ENCODE measurements around the gene NAA80. TPM values are rescaled to one million over a fixed set of nuclear protein-coding genes. Genes with fewer than 3 reads are reported as not detected.
"Not testable (repeated sequence)": the region's sequence is repeated elsewhere in the genome, so short reads cannot be mapped to it uniquely, and the experiment has no call there.

NAA80 gene
- total and polyA plus RNA-seq, 12 donors: 5.2 to 19.8 (median 11.0) TPM

DNA sequence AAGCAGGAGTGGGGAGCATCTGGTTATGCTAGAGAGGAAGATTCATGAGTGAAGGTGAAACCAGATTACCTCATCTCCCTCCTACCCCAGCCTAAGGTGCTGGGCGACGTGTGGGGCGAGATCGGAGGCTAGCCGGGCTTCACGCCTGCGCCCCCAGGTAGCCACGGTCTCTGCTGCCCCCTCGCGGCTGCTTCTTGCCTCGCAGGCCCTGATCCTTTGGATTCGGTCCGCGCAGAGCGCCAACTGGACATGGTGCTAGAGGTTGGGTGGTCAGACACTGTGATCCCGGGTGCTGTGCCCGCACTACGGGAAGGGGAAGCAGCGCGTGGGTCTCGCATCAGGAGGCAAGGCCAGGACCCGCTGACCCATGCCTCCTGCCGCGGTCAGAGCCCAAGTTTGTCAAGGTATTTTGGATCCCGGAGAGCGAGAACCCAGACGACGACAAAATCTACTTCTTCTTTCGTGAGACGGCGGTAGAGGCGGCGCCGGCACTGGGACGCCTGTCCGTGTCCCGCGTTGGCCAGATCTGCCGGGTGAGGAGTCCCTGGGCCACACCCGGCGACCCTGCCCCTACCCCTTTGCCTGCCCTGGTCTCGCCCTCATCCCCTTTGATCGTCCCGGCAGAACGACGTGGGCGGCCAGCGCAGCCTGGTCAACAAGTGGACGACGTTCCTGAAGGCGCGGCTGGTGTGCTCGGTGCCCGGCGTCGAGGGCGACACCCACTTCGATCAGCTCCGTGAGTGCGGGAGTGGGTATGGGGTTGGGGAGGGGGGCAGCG is 26.1 kb downstream of the NAA80 start:
- H3K4me1 ChIP-seq (replicated peaks in 1 of 2): peaks cover 45 to 48% of the 10 kb centered on the region in 2 donors
- H3K4me3 ChIP-seq: peak overlapping the region in 1 of 4 donors; percentile 30
- intact Hi-C loops (cut with DNase I): loop anchor here (5.0 to 10.0 kb wide), 4 partner anchors 41 to 148 kb away; partner anchors contain the start of gene HYAL2 (in 1 of the 2)
- peaks cover 0 to 33% of the 10 kb centered on the region in 2 donors for H3K36me3 ChIP-seq (replicated peaks in 1 of 2)
- 0 to 11% (median 2%) methylated on average over 4 to 61 of the region's 61 CpGs for WGBS, 4 donors
- no peaks in the 10 kb centered on the region for H3K9me3 ChIP-seq (replicated peaks in 1 of 3)
- peak overlapping the region in 3 of 5 donors; percentile 19 to 43 (median 39) for H3K27ac ChIP-seq
- peak; percentile 97 to 99 (median 98) for TF ChIP-seq CTCF (IDR thresholded peaks at IDR 0.05)
- TF ChIP-seq POLR2A (IDR thresholded peaks at IDR 0.05): peak in 1 of 2 donors; percentile 9
- DNase-seq: peak; percentile 70 to 92 (median 87)
- peaks cover 4% of the 10 kb centered on the region for H3K27me3 ChIP-seq

DNA sequence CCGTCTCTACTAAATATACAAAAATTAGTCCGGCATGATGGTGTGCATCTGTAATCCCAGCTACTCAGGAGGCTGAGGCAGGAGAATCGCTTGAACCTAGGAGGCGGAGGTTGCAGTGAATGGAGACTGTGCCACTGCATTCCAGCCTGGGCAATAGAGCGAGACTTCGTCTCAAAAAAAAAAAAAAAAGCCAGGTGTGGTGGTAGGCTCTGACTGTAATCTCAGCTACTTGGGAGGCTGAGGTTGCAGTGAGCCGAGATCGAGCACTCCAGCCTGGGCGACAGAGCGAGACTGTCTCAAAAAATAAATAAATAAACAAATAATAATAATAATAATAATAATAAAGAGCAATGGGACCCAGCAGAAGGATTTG is 26.7 kb downstream of the NAA80 start:
- intact Hi-C loops (cut with DNase I): loop anchor here (5.0 to 10.0 kb wide), 4 partner anchors 40 to 148 kb away; partner anchors contain the start of gene HYAL2 (in 1 of the 2)
- Histone ChIP-seq H3K27ac (peak overlapping the region in 3 of 5 donors; percentile 19 to 39 (median 32)), H3K4me1 (replicated peaks in 1 of 2) (peaks cover 45 to 48% of the 10 kb centered on the region in 2 donors), H3K36me3 (replicated peaks in 1 of 2) (peaks cover 0 to 30% of the 10 kb centered on the region in 2 donors)
- not testable (repeated sequence) for H3K27me3 ChIP-seq; H3K4me3 ChIP-seq; H3K9me3 ChIP-seq (replicated peaks in 1 of 3); DNase-seq
- 61 to 65% (median 63%) methylated on average over 10 of the region's 10 CpGs for WGBS, 4 donors

- intact Hi-C loops (cut with DNase I): loop anchor here (5.0 to 10.0 kb wide), 4 partner anchors 39 to 147 kb away; partner anchors contain the start of gene HYAL2 (in 1 of the 2)
- H3K4me1 ChIP-seq (replicated peaks in 1 of 2): peaks cover 45 to 52% of the 10 kb centered on the region in 2 donors
- peak overlapping the region; percentile 70 to 97 (median 89) for H3K27ac ChIP-seq
- peak overlapping the region in 1 of 4 donors; percentile 37 for H3K4me3 ChIP-seq
- peaks cover 0 to 25% of the 10 kb centered on the region in 2 donors for H3K36me3 ChIP-seq (replicated peaks in 1 of 2)
- TF ChIP-seq CTCF (IDR thresholded peaks at IDR 0.05): no peak
- peak in 1 of 2 donors; percentile 11 for TF ChIP-seq POLR2A (IDR thresholded peaks at IDR 0.05)
- H3K27me3 ChIP-seq: peaks cover 4% of the 10 kb centered on the region
- H3K9me3 ChIP-seq (replicated peaks in 1 of 3): no peaks in the 10 kb centered on the region
- WGBS, 4 donors: 36 to 55% (median 47%) methylated on average over 8 to 10 of the region's 10 CpGs
- DNase-seq: peak in 6 of 7 donors; percentile 69 to 95 (median 82)
Observed at GRCh38 chr3:50271314-50271936, 27.8 kb downstream of the NAA80 start.

GRCh38 chr3:50270422-50271224 is 28.6 kb downstream of the NAA80 start:
- peak in 1 of 7 donors; percentile 50 for DNase-seq
- Histone ChIP-seq H3K36me3 (replicated peaks in 1 of 2) (peaks cover 0 to 19% of the 10 kb centered on the region in 2 donors), H3K27ac (peak overlapping the region; percentile 70 to 97 (median 89)), H3K27me3 (peaks cover 4% of the 10 kb centered on the region), H3K9me3 (replicated peaks in 1 of 3) (no peaks in the 10 kb centered on the region), H3K4me1 (replicated peaks in 1 of 2) (peaks cover 47 to 59% of the 10 kb centered on the region in 2 donors), H3K4me3 (peak overlapping the region in 2 of 4 donors; percentile 19 to 37)
- intact Hi-C loops (cut with DNase I): loop anchor here (5.0 to 10.0 kb wide), 4 partner anchors 38 to 146 kb away; partner anchors contain the start of gene HYAL2 (in 1 of the 2)
- TF ChIP-seq CTCF (IDR thresholded peaks at IDR 0.05) (no peak), POLR2A (IDR thresholded peaks at IDR 0.05) (no peak)
- WGBS, 4 donors: 41 to 55% (median 48%) methylated on average over 15 to 19 of the region's 19 CpGs

Data from adrenal gland (tissue), 12 donors.